HepG2 (cell line): ENCODE measurements around the gene CCDC122. TPM values are rescaled to one million over a fixed set of nuclear protein-coding genes. Genes with fewer than 3 reads are reported as not detected.
A peak's percentile ranks its signal among the peaks of the same experiment; 100 is the strongest.

Source experiments
- ESRRA ChIP-seq: sonication (generic); formaldehyde crosslinking; IDR thresholded peaks from 2 replicates; pipeline ENCODE4 v1.5.1; 2020; ENCODE audit warnings: mild to moderate bottlenecking, low read depth, missing genetic modification reagents
- FOXJ3 ChIP-seq: sonication (generic); formaldehyde crosslinking; IDR thresholded peaks from 2 replicates; pipeline ENCODE4 v1.4.0; 2020; ENCODE audit warnings: missing genetic modification reagents, mild to moderate bottlenecking, borderline replicate concordance
- FOXK1 ChIP-seq: sonication (generic); formaldehyde crosslinking; IDR thresholded peaks from 2 replicates; pipeline ENCODE4 v1.4.0; 2020; ENCODE audit warnings: low read depth, missing genetic modification reagents, borderline replicate concordance
- GABPA ChIP-seq, 2 experiments: IDR thresholded peaks; 2 replicates each; pipeline ENCODE4 v1.6.1; 2011 to 2016; ENCODE audit warnings: low read depth in 2 of 2, low read length in 1 of 2, missing biosample characterization in 1 of 2, missing genetic modification characterization in 1 of 2
- GABPB1 ChIP-seq: IDR thresholded peaks from 2 replicates; pipeline ENCODE4 v1.6.1; 2016; ENCODE audit warnings: mild to moderate bottlenecking, missing genetic modification reagents, moderate library complexity, missing compliant biosample characterization
- GTF3A ChIP-seq: sonication (generic); formaldehyde crosslinking; conservative IDR thresholded peaks from 2 replicates; pipeline ENCODE4 v1.4.0; 2020; ENCODE audit warnings: mild to moderate bottlenecking, missing genetic modification reagents
- RORA ChIP-seq: sonication (generic); formaldehyde crosslinking; IDR thresholded peaks from 2 replicates; pipeline ENCODE4 v1.5.0; 2020; ENCODE audit warnings: mild to moderate bottlenecking, missing genetic modification reagents, moderate library complexity
- SIN3A ChIP-seq: IDR thresholded peaks from 2 replicates; pipeline ENCODE4 v1.6.1; 2011; ENCODE audit warnings: low read depth, mild to moderate bottlenecking, control low read depth, low read length, borderline replicate concordance
- SP140L ChIP-seq: sonication (generic); formaldehyde crosslinking; IDR thresholded peaks from 2 replicates; pipeline ENCODE4 v1.4.0; 2020; ENCODE audit warnings: missing genetic modification reagents, borderline replicate concordance
- SRY ChIP-seq: sonication (generic); formaldehyde crosslinking; IDR thresholded peaks from 2 replicates; pipeline ENCODE4 v1.8.0; 2022; ENCODE audit warnings: mild to moderate bottlenecking, missing genetic modification reagents
- TBP ChIP-seq: sonication (generic); formaldehyde crosslinking; IDR thresholded peaks from 2 replicates; pipeline ENCODE4 v1.5.0; 2020; ENCODE audit warnings: missing genetic modification reagents
- ZNF260 ChIP-seq: sonication (generic); formaldehyde crosslinking; IDR thresholded peaks from 2 replicates; pipeline ENCODE4 v1.4.0; 2020; ENCODE audit warnings: missing genetic modification reagents, low read depth, mild to moderate bottlenecking, borderline replicate concordance
- ZNF564 ChIP-seq: sonication (generic); formaldehyde crosslinking; IDR thresholded peaks from 2 replicates; pipeline ENCODE4 v1.8.1; 2023; ENCODE audit warnings: mild to moderate bottlenecking, missing genetic modification reagents
- ZNF652 ChIP-seq: IDR thresholded peaks from 2 replicates; pipeline ENCODE4 v1.6.1; 2016; ENCODE audit warnings: low read depth, borderline replicate concordance
- ZNF724P ChIP-seq: sonication (generic); formaldehyde crosslinking; IDR thresholded peaks from 2 replicates; pipeline ENCODE4 v1.8.0; 2022; ENCODE audit warnings: missing genetic modification reagents, borderline replicate concordance
- ZNF737 ChIP-seq: sonication (generic); formaldehyde crosslinking; IDR thresholded peaks from 2 replicates; pipeline ENCODE4 v1.5.0; 2020; ENCODE audit warnings: missing genetic modification reagents, mild to moderate bottlenecking, borderline replicate concordance
- ZNF772 ChIP-seq: sonication (generic); formaldehyde crosslinking; IDR thresholded peaks from 2 replicates; pipeline ENCODE4 v1.5.0; 2020; ENCODE audit warnings: mild to moderate bottlenecking, missing genetic modification reagents
- ZNF883 ChIP-seq: sonication (generic); formaldehyde crosslinking; IDR thresholded peaks from 2 replicates; pipeline ENCODE4 v1.5.1; 2020; ENCODE audit warnings: mild to moderate bottlenecking, missing genetic modification reagents; ENCODE audit errors: not compliant biosample characterization
- ZSCAN22 ChIP-seq: sonication (generic); formaldehyde crosslinking; IDR thresholded peaks from 2 replicates; pipeline ENCODE4 v1.4.0; 2020; ENCODE audit warnings: mild to moderate bottlenecking, missing genetic modification reagents
- polyA plus RNA-seq, 8 experiments: library from polyadenylated mRNA; depleted of rRNA in 3 of 8; stranded (reverse) in 7 of 8; unstranded in 1 of 8; fragments of >200 nt; fragmentation: Illumina TruSeq in 4 of 8; extraction: Trizol in 4 of 8; gene quantifications; 2 replicates each; pipeline versions ENCODE4 v1.2.1 to v1.2.3, GENCODE V29; 2011 to 2016; ENCODE audit warnings: low read depth in 4 of 8, missing spikeins in 1 of 8, mixed read lengths in 1 of 8; ENCODE audit not compliant: insufficient read depth in 1 of 8
- total RNA-seq, 5 experiments: library from RNA; depleted of rRNA; stranded (reverse); fragments of >200 nt; fragmentation: Illumina TruSeq; extraction: Trizol; gene quantifications; 2 replicates each; pipeline ENCODE4 v1.2.3, GENCODE V29; 2016; ENCODE audit warnings: low read depth in 1 of 5
- TF ChIP-seq, protein P1 (sequence below): sonication (generic); formaldehyde crosslinking; IDR thresholded peaks from 2 replicates; pipeline ENCODE4 v1.8.0; 2022; ENCODE audit warnings: mild to moderate bottlenecking, missing genetic modification reagents; ENCODE audit not compliant: insufficient replicate concordance
- TF ChIP-seq, protein P2 (sequence below): sonication (generic); formaldehyde crosslinking; IDR thresholded peaks from 2 replicates; pipeline ENCODE4 v1.4.0; 2020; ENCODE audit warnings: missing genetic modification reagents, mild to moderate bottlenecking, borderline replicate concordance
- TF ChIP-seq, protein P3 (sequence below): sonication (generic); formaldehyde crosslinking; IDR thresholded peaks from 2 replicates; pipeline ENCODE4 v1.4.0; 2020; ENCODE audit warnings: missing genetic modification reagents

Gene CCDC122
- total and polyA plus RNA-seq, 2 of the 13 experiments (the other 11 are each of a cell fraction or from before 2014, with no cell fraction given): 0.32 to 3.5 TPM

DNA sequence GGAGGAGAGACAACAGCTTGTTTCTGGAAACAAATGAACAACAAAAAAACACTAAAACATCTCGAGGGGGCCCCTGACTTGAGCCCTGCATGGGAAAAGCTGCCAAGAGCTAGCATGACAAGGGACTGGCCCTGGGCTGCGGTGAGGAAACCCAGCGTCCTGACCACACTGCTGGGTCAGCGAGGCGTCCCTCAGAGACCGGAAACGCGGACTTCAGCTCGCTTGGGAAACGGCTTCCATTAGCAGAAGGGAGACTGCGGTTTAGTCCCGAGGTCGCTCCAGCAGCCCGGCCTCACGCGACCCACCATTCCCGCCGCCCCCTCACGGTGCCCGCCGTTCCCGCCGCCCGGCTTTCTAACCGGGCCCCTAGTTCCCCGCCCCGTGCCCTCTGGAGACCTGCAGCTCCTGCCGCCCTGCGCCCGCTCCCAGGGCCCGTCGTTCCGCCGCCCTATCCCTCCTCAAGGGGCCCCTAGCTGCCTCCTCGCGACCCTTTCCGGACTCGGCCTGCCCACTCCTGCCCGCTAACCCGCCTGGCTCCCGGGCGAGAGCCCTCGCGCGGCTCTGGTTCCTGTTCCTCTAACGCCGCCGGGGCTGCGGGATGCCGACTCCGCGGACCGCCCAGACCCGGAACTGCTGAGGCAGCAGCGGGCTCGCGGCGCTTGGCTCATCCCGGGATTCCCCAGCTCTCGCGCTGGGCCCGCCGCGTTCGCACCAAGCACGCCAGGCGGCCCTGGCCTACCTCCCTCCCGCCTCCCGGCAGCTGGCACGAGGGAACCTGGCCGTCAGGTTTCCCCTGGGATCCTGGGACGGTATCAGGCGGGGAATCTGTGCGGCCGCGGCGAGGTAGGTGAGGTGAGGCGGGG, at the start of gene CCDC122 (continued):
- TF ChIP-seq ZNF883 (CRISPR knock-in tag): peak; percentile 79
- TF ChIP-seq FOXK1 (CRISPR knock-in tag): 0 out of 2 replicates have a peak, but pooled peaks have one; percentile 12
- 0 out of 2 replicates have a peak, but pooled peaks have one; percentile 39 for TF ChIP-seq ESRRA (CRISPR knock-in tag)
- TF ChIP-seq ZNF564: peak; percentile 47; the same call in 1 of the 2 replicates
- TF ChIP-seq SRY (CRISPR knock-in tag): peak; percentile 84
- TF ChIP-seq SIN3A: no peak
- TF ChIP-seq FOXJ3 (CRISPR knock-in tag): no peak
- TF ChIP-seq TBP (CRISPR knock-in tag): no peak
- no peak for TF ChIP-seq SP140L (CRISPR knock-in tag)
- peak; percentile 85 for TF ChIP-seq GABPB1 (CRISPR knock-in tag)
- TF ChIP-seq ZNF260 (CRISPR knock-in tag): no peak
- TF ChIP-seq, protein P1, sequence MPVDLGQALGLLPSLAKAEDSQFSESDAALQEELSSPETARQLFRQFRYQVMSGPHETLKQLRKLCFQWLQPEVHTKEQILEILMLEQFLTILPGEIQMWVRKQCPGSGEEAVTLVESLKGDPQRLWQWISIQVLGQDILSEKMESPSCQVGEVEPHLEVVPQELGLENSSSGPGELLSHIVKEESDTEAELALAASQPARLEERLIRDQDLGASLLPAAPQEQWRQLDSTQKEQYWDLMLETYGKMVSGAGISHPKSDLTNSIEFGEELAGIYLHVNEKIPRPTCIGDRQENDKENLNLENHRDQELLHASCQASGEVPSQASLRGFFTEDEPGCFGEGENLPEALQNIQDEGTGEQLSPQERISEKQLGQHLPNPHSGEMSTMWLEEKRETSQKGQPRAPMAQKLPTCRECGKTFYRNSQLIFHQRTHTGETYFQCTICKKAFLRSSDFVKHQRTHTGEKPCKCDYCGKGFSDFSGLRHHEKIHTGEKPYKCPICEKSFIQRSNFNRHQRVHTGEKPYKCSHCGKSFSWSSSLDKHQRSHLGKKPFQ (CRISPR knock-in tag): peak; percentile 46
- TF ChIP-seq, protein P2, sequence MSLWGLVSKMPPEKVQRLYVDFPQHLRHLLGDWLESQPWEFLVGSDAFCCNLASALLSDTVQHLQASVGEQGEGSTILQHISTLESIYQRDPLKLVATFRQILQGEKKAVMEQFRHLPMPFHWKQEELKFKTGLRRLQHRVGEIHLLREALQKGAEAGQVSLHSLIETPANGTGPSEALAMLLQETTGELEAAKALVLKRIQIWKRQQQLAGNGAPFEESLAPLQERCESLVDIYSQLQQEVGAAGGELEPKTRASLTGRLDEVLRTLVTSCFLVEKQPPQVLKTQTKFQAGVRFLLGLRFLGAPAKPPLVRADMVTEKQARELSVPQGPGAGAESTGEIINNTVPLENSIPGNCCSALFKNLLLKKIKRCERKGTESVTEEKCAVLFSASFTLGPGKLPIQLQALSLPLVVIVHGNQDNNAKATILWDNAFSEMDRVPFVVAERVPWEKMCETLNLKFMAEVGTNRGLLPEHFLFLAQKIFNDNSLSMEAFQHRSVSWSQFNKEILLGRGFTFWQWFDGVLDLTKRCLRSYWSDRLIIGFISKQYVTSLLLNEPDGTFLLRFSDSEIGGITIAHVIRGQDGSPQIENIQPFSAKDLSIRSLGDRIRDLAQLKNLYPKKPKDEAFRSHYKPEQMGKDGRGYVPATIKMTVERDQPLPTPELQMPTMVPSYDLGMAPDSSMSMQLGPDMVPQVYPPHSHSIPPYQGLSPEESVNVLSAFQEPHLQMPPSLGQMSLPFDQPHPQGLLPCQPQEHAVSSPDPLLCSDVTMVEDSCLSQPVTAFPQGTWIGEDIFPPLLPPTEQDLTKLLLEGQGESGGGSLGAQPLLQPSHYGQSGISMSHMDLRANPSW (CRISPR knock-in tag): no peak
- no peak for TF ChIP-seq RORA (CRISPR knock-in tag)
- TF ChIP-seq GABPA (IDR thresholded peaks at IDR 0.05; ENCODE audit: low read depth, low read length): 0 out of 2 replicates have a peak, but pooled peaks have one; percentile 14
- peak; percentile 53; the same call in 1 of the 2 replicates for TF ChIP-seq GABPA (CRISPR knock-in tag; IDR thresholded peaks at IDR 0.05; ENCODE audit: low read depth)
- TF ChIP-seq GTF3A (CRISPR knock-in tag): no peak
- TF ChIP-seq ZNF737: no peak
- TF ChIP-seq, protein P3, sequence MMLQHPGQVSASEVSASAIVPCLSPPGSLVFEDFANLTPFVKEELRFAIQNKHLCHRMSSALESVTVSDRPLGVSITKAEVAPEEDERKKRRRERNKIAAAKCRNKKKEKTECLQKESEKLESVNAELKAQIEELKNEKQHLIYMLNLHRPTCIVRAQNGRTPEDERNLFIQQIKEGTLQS (CRISPR knock-in tag): peak; percentile 54; the same call in 1 of the 2 replicates
- TF ChIP-seq ZNF724P (CRISPR knock-in tag): peak; percentile 85
- no peak for TF ChIP-seq ZNF652 (CRISPR knock-in tag)
- no peak for TF ChIP-seq ZNF772
- TF ChIP-seq ZSCAN22: no peak
